ENCODE data around the gene GCNT2.
A peak's percentile ranks its signal among the peaks of the same experiment; 100 is the strongest.
"Not testable (repeated sequence)": the region's sequence is repeated elsewhere in the genome, so short reads cannot be mapped to it uniquely, and the experiment has no call there.

Gene GCNT2

DNA sequence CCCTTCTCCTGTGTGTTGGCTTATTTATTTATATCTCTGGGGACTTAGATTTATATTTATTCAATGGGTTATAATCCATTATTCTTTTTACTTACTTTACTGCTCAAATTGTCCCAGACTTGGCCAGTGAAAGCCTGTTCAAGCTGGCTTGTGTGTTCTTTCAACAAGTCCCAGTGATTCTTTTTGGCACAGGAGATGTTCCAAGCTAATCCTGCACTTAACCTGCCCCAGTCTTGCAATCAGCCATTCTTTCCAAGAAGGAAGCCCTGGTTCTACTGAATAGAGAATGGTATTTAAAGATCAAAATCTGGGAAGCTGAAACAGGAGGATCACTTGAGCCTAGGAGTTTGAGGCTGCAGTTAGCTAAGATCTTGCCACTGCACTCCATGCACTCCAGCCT lies 26.7 kb downstream of the GCNT2 start:
- DNase-seq (ENCODE audit: low read depth), result no peak

DNA sequence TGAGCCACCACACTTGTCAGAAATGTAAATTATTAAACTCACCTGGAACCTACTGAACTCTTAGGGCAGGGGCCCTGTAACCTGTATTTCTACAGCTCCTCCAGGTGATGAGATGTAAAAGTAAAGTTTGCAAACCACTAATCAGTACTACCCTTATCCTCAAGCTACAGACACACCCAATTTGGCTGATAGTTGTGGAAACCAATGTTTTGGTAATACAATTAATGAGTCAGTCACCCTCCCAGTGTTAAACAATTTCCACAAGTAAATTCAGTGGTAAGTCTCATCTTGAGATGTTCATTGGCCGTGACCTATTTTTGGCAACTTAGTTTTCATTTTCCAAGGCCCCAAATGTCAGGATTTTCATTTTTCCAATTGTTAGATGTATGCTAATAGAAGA lies 29.6 kb downstream of the GCNT2 start:
- DNase-seq (ENCODE audit: low read depth), result no peak

DNA sequence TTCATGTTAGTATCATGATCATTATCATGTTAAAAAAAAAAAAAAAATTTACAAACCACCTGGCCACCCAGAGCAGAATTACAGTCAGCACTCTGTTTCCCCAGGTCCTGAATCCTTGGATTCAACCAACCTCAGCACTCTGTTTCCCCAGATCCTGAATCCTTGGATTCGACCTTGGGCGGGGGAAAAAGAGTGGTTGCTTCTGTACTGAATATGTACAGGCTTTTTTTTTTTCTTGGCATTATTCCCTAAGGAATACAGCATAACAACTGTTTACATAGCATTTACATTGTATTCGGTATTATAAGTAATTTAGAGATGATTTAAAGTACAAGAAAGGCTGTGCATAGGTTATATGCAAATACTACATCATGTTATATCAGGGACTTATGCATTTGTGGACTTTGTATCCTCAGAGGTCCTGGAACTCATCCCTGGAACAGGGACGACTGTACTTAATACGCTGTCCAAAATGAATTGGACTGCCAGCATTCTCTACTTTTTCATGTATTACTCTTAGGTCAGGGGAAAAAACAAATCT lies 31.2 kb downstream of the GCNT2 start:
- no peak for DNase-seq (ENCODE audit: low read depth)

DNA sequence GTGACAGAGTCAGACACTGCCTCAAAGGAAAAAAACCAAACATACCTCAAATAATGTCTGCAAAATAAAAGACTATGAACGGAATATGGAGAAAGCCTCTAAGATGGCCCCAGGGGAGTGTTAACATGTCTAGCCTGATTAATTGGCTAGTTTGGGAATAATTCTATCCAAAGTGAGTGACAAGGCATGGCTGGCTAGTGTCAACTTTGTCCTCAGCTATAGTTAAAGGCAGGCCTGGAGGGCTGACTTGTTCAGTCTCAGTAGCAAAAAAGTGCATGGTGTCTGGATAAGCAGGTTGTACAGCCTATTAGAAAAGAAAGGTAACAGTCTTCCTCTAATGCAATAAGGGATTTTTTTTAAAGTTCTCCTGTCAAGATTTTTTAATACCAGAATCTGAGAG lies 32.7 kb downstream of the GCNT2 start:
- DNase-seq (ENCODE audit: low read depth), result no peak

DNA sequence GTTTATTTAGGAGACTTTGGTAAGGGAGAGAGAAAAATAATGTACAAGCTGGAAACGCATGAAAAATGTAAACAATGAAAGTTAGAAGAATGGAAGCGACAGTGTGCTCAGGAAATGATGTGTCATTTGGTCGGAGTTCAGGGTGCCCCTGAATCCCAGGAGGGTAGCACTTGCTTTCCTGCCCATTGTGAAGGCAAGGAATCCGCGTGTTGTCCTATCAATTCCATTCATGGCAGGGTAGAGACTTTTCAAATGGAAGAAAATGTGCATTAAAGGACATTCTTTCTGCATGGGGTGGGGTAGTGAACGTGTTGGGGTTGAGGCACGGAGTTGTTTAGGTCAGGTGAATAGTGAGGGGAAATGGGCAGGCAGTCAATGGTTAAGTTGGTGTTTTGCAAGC lies 33.7 kb downstream of the GCNT2 start:
- DNase-seq (ENCODE audit: low read depth), result peak; percentile 21

DNA sequence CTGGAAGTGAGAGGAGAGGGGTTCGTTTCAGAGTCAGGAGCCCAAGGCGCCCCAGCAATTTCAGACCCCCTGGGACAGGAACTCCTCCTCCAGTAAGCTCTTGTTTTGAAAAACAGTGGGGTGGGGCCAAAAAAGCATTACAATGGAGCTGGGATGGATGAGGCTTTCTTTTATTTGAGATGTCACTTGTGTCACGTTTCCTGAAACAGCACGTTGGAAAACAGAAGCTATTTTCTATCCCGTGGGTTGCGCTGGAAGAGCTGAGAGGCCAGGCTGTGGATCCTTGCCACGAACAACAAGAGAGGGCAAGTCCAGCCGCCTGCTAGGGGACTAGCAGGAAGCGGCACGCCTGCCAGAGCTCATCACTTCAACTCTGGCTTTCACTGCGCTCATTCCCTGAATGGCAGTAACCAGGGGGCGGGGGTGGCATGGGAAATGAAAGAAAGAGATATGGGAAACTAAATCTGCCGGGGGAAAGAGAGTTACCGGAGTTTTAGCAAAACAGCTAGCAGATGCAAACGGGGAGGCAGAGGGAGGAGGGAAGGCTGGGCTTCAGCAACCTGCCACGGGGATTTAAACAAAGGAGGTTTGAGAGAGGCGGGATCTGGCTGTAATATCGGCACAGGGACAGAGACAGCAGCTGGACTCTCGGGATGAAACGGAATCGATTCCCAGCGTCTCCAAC lies 34.6 kb downstream of the GCNT2 start:
- peak; percentile 68 for DNase-seq (ENCODE audit: low read depth)

DNA sequence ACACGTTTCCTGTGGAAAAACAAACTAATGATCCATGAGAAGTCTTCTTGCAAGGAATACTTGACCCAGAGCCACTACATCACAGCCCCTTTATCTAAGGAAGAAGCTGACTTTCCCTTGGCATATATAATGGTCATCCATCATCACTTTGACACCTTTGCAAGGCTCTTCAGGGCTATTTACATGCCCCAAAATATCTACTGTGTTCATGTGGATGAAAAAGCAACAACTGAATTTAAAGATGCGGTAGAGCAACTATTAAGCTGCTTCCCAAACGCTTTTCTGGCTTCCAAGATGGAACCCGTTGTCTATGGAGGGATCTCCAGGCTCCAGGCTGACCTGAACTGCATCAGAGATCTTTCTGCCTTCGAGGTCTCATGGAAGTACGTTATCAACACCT lies 35.4 kb downstream of the GCNT2 start:
- no peak for DNase-seq (ENCODE audit: low read depth)

DNA sequence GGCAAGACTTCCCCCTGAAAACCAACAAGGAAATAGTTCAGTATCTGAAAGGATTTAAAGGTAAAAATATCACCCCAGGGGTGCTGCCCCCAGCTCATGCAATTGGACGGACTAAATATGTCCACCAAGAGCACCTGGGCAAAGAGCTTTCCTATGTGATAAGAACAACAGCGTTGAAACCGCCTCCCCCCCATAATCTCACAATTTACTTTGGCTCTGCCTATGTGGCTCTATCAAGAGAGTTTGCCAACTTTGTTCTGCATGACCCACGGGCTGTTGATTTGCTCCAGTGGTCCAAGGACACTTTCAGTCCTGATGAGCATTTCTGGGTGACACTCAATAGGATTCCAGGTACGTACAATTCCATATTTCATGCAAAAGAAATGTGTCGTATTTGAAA lies 35.8 kb downstream of the GCNT2 start:
- no peak for DNase-seq (ENCODE audit: low read depth)

DNA sequence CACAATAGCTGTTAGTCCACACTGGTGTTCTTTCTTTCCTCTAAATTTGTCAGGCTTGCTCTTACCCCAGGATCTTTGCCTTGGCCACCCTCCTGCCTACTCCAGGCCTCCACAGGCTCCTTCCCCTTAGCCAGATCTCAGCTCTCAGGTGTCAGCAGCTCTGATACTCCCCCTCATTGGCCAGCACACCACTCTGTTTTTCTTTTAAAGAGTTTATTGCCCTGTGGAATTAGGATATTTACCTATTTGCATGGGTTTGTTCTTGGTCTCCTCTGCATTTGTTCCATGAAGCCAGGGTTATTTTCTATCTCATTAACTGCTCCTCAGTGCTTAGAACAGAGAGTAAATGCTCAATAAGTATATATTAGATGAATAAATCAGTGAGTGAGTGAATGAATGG lies 36.8 kb downstream of the GCNT2 start:
- DNase-seq (ENCODE audit: low read depth), result no peak

DNA sequence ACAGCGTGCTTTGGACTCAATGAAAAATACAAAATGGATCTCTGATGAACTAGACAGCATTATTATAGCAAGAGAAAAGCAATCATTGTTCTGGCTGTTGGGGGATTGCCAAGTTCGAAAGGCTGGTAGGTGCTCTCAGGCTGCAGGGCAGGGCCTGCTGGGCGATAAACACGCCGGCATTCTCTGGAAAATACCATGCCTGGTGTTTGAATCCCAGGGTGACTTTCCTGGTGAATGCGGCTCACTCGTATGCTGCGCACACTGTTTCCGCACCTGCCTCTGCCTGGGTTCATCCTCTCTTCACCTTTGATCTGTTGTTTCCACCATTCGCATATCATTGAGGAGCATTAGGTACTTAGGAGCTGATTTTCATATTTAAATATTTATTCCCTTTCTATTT lies 37.4 kb downstream of the GCNT2 start:
- no peak for DNase-seq (ENCODE audit: low read depth)

DNA sequence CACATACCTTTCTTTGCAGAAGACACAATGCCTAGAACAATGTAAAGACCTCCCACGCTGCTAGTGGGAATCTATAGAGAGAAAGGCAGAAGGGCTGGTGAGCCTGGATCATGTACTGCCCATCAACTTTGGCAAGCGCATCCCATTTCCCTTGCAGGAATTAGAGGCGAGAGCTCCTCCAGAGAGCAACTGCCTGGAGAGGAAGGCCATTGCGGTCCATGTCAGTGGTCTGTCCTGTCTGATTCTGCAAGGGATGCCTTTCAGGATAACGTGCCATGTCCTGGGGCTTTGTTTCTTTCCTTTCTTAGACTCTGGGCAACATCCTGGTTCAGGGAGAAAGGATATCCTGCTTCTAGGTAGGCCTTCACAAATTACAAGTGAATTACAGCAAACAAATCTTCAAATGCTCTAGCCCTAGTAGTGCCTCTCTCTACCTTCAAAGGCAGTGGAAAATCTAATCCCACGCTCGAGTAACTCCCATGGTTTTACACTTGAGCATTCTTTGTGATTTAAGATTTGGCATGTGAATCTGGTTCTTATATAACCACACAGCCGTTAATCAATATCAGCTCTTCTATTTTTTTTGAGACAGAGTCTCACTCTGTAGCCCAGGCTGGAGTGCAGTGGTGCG lies 38.5 kb downstream of the GCNT2 start:
- no peak for DNase-seq (ENCODE audit: low read depth)

DNA sequence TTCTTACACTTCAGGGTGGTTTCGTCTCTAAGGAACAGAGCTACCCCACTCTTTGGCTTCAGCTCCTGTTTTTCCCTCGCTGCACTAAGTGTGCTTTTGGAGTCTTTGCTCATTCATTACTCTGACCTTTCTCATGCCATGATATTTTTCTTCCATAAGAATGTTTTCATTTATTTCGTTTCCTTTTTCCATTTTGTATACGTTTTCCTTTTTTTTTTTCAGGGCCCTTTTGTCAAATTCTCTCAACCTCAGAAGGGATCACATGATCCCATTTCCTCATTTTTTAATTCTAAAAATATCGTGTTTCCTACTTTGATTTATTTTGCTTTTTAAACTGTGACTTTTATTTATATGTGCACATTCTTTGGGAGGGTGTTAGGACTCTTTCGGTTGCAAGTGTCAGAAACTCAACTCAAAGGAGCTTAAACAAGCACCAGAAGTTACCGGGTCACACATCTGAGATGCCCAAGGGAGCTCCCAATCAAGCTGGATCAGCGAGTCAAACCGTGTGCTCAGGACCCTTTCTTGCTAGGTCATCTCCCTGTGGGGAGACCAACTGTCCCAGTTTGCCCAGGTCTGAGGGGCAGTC lies 40.6 kb downstream of the GCNT2 start:
- no peak for DNase-seq (ENCODE audit: low read depth)

DNA sequence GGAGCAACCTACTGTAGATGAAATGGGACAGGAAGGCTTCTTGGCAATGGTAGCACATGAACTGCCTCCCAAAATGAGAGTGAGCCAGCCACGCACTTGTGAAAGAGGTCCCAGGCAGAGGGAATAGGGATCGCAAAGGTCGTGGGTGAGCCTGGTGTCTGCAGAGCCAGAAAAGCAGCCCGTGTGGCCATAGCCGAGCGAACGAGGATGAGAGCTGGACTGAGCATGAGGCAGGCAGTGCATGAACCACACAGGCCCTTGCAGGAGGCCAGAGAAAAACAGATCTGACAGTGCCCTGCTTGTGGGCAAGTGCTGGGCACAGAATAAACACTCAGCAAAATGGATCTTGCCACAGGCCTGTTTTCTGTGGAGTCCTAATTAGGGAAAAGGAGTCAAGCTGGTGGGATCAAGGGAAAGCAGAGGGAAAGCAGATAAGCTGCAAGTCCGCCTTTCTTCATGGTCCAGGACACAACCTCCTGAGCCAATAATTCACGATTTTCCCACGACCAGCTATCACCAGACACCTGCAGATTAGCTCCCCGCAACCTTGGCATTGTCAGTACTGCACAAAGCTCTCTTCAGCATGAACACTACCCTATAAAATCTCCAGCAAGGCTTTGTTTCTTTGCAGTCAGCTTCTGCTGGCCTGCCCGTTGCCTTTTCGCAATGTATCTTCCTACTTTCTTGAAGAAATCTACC lies 44.0 kb downstream of the GCNT2 start:
- no peak for DNase-seq (ENCODE audit: low read depth)

DNA sequence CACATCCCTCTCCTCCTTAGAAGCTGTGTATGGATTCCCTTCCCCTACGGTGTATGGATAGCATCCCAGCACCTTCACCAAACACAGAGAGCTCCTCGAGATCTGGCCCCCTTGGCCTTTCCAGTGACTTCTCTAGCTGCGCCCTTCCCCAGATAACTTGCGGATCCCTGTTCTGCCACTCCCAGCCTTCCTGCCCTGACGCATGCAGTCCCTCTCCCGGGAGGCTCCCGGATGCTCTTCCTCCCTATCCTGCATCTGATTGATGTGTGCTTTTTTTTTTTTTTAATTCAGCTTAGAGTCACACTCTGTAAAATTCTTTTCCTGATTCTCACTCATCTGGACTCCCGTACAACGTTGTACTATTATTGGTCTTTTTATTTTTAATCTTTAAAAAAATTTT lies 44.8 kb downstream of the GCNT2 start:
- DNase-seq (ENCODE audit: low read depth), result no peak

DNA sequence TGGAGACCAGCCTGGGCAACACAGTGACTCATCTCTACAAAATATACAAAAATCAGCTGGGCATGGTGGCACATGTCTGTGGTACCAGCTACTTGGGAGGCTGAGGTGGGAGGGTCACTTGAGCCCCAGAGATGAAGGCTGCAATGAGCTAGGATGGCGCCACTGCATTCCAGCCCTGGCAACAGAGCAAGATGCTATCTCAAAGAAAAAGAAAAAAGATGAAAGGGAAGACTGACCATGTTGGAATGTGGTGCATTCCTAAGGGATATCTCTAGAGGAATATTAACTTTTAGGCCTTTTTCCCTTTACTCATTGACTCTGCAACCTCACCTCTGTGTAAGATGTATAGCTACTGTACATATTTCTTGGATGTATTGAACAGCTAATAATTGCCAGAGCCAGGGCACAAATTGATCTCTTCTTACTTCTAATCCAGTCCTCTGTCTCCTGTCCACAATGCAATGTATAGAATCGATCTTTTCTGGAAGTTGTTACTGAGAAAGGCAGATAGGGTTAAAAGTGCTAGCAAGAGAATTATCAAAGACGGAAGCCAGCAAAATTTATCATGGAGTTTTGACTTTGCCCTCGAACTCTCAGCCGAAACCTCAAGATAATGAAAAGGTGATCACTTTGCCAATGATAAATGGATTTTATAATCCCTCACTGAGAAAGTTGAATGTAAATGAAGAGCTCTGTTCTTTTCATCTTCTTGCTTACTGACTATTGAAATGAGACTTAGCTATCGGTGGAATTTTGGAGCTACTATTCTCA lies 46.3 kb downstream of the GCNT2 start:
- peak; percentile 22 for DNase-seq (ENCODE audit: low read depth)

DNA sequence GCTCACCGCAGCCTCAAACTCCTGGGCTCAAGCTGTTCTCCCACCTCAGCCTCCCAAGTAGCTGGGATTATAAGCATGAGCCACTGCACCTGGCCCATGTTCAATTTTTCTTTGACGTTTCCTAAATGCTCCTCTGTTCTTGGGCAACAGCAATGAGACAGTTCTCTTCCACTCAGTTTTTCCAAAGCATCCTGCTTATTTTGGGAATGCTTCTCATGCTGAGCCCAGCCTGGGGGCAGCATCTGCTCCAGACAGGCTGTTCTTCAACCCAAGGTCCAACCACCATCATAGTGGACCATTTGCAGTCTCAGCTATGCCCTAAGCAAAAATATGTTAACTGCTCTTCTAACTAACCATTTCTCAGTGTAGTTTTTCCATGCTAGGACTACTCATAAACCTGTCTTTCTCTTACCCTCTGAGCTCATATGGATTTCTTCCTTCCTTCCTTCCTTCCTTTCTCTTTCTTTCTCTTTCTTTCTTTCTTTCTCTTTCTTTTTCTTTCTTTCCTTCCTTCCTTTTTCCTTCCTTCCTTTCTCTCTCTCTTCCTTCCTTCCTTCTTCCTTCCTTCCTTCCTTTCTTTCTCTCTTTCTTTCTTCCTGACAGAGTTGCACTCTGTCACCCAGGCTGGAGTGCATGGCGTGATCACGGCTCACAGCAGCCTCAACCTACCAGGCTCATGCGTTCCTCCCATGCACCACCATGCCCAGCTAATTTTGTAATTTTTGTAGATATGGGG lies 48.4 kb downstream of the GCNT2 start:
- DNase-seq (ENCODE audit: low read depth), result no peak

DNA sequence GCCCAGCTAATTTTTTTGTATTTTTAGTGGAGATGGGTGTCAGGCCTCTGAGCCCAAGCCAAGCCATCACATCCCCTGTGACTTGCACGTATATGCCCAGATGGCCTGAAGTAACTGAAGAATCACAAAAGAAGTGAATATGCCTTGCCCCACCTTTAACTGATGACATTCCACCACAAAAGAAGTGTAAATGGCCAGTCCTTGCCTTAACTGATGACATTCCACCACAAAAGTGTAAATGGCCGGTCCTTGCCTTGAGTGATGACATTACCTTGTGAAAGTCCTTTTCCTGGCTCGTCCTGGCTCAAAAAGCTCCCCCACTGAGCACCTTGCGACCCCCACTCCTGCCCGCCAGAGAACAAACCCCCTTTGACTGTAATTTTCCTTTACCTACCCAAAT lies 54.4 kb downstream of the GCNT2 start:
- not testable (repeated sequence) for DNase-seq (ENCODE audit: low read depth)

DNA sequence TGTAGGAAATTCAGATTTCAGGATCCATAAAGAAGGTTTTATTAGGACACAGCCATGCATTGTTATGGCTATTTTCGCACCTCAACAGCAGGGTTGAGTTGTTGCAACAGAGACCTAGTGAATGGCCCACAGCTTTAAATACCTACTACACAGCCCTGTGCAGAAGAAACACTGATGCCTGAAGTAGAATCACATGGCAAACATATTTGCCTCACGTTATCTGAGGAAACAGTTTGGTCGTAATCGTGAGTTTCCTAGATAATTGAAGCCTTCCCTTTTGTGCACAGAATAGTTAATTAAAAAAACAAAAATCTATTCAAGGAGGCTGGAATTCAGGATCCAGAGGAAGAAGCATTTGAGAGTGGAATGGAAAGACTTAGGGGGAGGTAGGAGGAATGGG lies 55.1 kb downstream of the GCNT2 start:
- DNase-seq (ENCODE audit: low read depth), result no peak

DNA sequence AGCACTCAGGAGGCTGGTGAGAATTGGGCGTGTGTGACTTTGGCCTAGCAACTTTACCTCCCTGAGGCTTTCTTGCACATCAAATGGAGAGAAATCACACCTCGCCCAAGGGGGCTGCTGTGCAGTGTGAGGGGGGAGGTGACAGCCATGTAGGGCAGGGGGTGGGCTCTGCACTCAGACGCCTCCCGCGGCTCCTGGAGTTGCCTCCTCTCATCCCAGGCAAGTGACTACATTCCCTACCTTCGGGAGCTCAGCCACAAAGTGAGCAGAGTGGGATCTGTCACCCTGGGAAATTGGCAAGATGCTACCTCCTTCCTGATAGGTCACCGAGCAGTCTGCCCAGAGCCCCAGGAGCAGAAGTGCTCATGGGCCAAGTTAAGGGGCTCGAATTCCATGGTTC lies 56.0 kb downstream of the GCNT2 start:
- no peak for DNase-seq (ENCODE audit: low read depth)

DNA sequence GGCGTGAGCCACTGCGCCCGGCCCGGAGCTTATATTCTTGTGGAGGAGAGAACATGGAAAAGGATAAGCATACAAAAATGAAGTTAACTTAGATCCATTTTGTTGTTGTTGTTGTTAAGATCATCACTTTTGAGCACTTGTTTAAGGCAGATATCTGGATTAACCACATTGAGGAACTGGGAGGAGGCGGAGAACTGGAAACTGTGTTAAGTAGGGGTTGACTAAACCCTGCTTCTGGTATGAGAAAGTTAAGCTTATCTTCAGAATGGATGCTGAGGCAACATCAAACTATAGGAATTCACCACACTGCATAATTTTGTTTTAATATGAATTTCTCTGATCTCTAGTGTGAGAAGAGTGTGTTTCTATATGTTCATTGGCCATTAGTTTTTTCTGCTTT lies 57.6 kb downstream of the GCNT2 start:
- DNase-seq (ENCODE audit: low read depth), result no peak

DNA sequence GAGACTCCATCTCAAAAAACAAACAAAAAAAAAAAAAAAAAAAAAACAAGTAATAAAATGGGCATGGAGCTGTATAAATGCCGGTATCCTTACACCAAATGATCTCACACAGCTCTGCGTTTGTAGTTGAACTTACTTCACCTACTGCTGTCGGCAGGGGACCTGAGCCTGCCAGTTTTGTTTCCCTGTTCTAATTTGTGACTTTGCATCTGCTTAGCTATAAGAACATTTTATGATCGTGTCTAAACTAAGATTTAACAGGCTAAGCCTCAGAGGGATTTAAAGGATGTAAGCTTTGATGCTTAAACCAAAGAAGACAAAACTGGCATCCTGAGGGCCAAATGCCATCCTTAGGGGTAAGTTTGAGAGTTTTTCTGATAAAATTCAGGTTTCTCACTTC lies 58.7 kb downstream of the GCNT2 start:
- DNase-seq (ENCODE audit: low read depth), result no peak
